HEK293 (cell line): ENCODE results near the gene CARM1.

Experiments used
- KLF8 ChIP-seq: fragments of 450-650 bp; formaldehyde crosslinking; IDR thresholded peaks from 2 replicates; pipeline ENCODE4 v1.5.1; 2016; ENCODE audit warnings: missing biosample characterization, missing genetic modification characterization
- SCRT2 ChIP-seq: fragments of 450-650 bp; formaldehyde crosslinking; IDR thresholded peaks from 2 replicates; pipeline ENCODE4 v1.5.1; 2016; ENCODE audit warnings: missing biosample characterization, missing genetic modification characterization
- SP2 ChIP-seq: fragments of 450-650 bp; formaldehyde crosslinking; IDR thresholded peaks from 2 replicates; pipeline ENCODE4 v1.5.1; 2016; ENCODE audit warnings: missing biosample characterization, missing genetic modification characterization
- SP3 ChIP-seq: fragments of 450-650 bp; formaldehyde crosslinking; IDR thresholded peaks from 2 replicates; pipeline ENCODE4 v1.5.1; 2016; ENCODE audit warnings: missing biosample characterization, missing genetic modification characterization
- SP7 ChIP-seq: fragments of 450-650 bp; formaldehyde crosslinking; IDR thresholded peaks from 2 replicates; pipeline ENCODE4 v1.5.1; 2016; ENCODE audit warnings: missing biosample characterization, missing genetic modification characterization
- YY2 ChIP-seq: fragments of 450-650 bp; formaldehyde crosslinking; IDR thresholded peaks from 2 replicates; pipeline ENCODE4 v1.5.1; 2016; ENCODE audit warnings: missing biosample characterization, missing genetic modification characterization
- ZBTB10 ChIP-seq: fragments of 450-650 bp; formaldehyde crosslinking; IDR thresholded peaks from 2 replicates; pipeline ENCODE4 v1.5.1; 2016; ENCODE audit warnings: missing biosample characterization, missing genetic modification characterization
- ZNF138 ChIP-seq: fragments of 450-650 bp; formaldehyde crosslinking; IDR thresholded peaks from 2 replicates; pipeline ENCODE4 v1.5.1; 2016; ENCODE audit warnings: missing biosample characterization, missing genetic modification characterization, borderline replicate concordance
- ZNF148 ChIP-seq: fragments of 450-650 bp; formaldehyde crosslinking; IDR thresholded peaks from 2 replicates; pipeline ENCODE4 v1.5.0; 2017; ENCODE audit warnings: missing biosample characterization, missing genetic modification characterization, borderline replicate concordance
- ZNF239 ChIP-seq: fragments of 450-650 bp; formaldehyde crosslinking; IDR thresholded peaks from 2 replicates; pipeline ENCODE4 v1.5.1; 2016; ENCODE audit warnings: missing biosample characterization, missing genetic modification characterization
- ZNF394 ChIP-seq: fragments of 450-650 bp; formaldehyde crosslinking; IDR thresholded peaks from 2 replicates; pipeline ENCODE4 v1.5.1; 2016; ENCODE audit warnings: missing biosample characterization, missing genetic modification characterization, mild to moderate bottlenecking, moderate library complexity, borderline replicate concordance
- TF ChIP-seq, protein P1 (sequence below): fragments of 450-650 bp; formaldehyde crosslinking; IDR thresholded peaks from 2 replicates; pipeline ENCODE4 v1.5.1; 2017; ENCODE audit warnings: missing biosample characterization, missing genetic modification characterization
- TF ChIP-seq, protein P2 (sequence below): fragments of 450-650 bp; formaldehyde crosslinking; IDR thresholded peaks from 2 replicates; pipeline ENCODE4 v1.5.1; 2016; ENCODE audit warnings: missing biosample characterization, missing genetic modification characterization, low read depth
- TF ChIP-seq, protein P3 (sequence below): fragments of 450-650 bp; formaldehyde crosslinking; optimal IDR thresholded peaks from 2 replicates; pipeline ENCODE3; 2016; ENCODE audit warnings: missing biosample characterization, mild to moderate bottlenecking, missing genetic modification characterization
- TF ChIP-seq, protein P4 (sequence below): fragments of 450-650 bp; formaldehyde crosslinking; IDR thresholded peaks from 2 replicates; pipeline ENCODE4 v1.5.1; 2016; ENCODE audit warnings: missing biosample characterization, missing genetic modification characterization, borderline replicate concordance

Gene CARM1

DNA sequence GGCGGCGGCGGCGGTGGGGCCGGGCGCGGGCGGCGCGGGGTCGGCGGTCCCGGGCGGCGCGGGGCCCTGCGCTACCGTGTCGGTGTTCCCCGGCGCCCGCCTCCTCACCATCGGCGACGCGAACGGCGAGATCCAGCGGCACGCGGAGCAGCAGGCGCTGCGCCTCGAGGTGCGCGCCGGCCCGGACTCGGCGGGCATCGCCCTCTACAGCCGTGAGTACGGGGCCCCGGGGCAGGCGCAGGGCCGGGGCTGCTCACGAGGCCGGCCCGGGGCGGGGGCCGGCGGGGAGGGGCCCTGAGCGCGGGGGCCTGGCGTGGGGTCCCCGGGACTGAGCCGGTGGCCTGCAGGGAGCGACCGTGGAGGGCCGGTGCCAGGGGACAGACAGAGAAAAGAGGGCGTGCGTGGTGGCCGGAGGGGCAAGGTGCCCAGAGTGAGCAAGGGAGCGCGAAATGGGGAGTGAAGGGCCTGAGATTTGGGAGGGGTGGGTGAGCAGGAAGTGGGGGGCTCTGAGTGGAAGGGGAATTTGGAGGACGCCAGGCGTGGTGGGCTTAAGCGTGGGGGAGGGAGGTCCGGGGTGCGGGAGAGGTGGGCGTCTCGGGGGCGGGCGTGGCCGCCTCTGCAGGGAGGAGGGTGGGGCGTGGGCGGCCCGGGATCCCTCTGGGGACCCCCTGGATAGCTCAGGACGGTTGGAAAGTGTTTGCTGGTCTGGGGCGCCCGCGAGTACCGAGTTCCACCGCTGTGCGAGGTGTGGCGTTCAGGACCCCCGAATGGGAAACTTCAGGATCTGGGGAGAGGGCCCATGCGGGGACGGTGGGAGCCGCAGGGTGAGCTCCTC lies 575 bp downstream of the CARM1 start (continued):
- TF ChIP-seq, protein P1, sequence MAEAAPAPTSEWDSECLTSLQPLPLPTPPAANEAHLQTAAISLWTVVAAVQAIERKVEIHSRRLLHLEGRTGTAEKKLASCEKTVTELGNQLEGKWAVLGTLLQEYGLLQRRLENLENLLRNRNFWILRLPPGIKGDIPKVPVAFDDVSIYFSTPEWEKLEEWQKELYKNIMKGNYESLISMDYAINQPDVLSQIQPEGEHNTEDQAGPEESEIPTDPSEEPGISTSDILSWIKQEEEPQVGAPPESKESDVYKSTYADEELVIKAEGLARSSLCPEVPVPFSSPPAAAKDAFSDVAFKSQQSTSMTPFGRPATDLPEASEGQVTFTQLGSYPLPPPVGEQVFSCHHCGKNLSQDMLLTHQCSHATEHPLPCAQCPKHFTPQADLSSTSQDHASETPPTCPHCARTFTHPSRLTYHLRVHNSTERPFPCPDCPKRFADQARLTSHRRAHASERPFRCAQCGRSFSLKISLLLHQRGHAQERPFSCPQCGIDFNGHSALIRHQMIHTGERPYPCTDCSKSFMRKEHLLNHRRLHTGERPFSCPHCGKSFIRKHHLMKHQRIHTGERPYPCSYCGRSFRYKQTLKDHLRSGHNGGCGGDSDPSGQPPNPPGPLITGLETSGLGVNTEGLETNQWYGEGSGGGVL (tag by site-specific recombination): peak; percentile 86
- TF ChIP-seq SP3 (tag by site-specific recombination) (peak; percentile 93), SP7 (0 out of 2 replicates have a peak, but pooled peaks have one; percentile 12), SP2 (tag by site-specific recombination) (peak; percentile 67), ZNF239 (tag by site-specific recombination) (no peak), ZNF394 (no peak), ZNF138 (no peak), YY2 (tag by site-specific recombination) (no peak), KLF8 (peak; percentile 77), ZBTB10 (tag by site-specific recombination) (peak; percentile 57; the same call in 1 of the 2 replicates), ZNF148 (no peak), SCRT2 (tag by site-specific recombination) (no peak)
- TF ChIP-seq, protein P2, sequence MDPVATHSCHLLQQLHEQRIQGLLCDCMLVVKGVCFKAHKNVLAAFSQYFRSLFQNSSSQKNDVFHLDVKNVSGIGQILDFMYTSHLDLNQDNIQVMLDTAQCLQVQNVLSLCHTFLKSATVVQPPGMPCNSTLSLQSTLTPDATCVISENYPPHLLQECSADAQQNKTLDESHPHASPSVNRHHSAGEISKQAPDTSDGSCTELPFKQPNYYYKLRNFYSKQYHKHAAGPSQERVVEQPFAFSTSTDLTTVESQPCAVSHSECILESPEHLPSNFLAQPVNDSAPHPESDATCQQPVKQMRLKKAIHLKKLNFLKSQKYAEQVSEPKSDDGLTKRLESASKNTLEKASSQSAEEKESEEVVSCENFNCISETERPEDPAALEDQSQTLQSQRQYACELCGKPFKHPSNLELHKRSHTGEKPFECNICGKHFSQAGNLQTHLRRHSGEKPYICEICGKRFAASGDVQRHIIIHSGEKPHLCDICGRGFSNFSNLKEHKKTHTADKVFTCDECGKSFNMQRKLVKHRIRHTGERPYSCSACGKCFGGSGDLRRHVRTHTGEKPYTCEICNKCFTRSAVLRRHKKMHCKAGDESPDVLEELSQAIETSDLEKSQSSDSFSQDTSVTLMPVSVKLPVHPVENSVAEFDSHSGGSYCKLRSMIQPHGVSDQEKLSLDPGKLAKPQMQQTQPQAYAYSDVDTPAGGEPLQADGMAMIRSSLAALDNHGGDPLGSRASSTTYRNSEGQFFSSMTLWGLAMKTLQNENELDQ (tag by site-specific recombination): no peak
- TF ChIP-seq, protein P3, sequence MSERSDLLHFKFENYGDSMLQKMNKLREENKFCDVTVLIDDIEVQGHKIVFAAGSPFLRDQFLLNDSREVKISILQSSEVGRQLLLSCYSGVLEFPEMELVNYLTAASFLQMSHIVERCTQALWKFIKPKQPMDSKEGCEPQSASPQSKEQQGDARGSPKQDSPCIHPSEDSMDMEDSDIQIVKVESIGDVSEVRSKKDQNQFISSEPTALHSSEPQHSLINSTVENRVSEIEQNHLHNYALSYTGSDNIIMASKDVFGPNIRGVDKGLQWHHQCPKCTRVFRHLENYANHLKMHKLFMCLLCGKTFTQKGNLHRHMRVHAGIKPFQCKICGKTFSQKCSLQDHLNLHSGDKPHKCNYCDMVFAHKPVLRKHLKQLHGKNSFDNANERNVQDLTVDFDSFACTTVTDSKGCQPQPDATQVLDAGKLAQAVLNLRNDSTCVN: peak; percentile 42
- TF ChIP-seq, protein P4, sequence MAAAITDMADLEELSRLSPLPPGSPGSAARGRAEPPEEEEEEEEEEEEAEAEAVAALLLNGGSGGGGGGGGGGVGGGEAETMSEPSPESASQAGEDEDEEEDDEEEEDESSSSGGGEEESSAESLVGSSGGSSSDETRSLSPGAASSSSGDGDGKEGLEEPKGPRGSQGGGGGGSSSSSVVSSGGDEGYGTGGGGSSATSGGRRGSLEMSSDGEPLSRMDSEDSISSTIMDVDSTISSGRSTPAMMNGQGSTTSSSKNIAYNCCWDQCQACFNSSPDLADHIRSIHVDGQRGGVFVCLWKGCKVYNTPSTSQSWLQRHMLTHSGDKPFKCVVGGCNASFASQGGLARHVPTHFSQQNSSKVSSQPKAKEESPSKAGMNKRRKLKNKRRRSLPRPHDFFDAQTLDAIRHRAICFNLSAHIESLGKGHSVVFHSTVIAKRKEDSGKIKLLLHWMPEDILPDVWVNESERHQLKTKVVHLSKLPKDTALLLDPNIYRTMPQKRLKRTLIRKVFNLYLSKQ (tag by site-specific recombination): no peak
- TF ChIP-seq, all 188 proteins: peak for 34
